Endothelial cell of umbilical vein (primary cell): ENCODE measurements around the gene SMG1.

Experiments
- CTCF ChIP-seq, 2 donors: IDR thresholded peaks; 1 replicate in 1 of 2; 2 replicates in 1 of 2; pipeline ENCODE4 v1.5.1; 2011; ENCODE audit warnings: low read length in 2 of 2, mild to moderate bottlenecking in 2 of 2, moderate library complexity in 2 of 2, control low read depth in 1 of 2, inconsistent platforms in 1 of 2, low read depth in 1 of 2; ENCODE audit not compliant: insufficient read depth in 1 of 2; ENCODE audit errors: extremely low read depth in 1 of 2
- EZH2 ChIP-seq: IDR thresholded peaks from 2 replicates; pipeline ENCODE4 v1.6.1; 2012; ENCODE audit warnings: borderline replicate concordance, low read depth, mild to moderate bottlenecking, moderate library complexity, low read length, inconsistent platforms; ENCODE audit not compliant: severe bottlenecking
- JUN ChIP-seq: IDR thresholded peaks from 2 replicates; pipeline ENCODE4 v1.6.1; 2011; ENCODE audit warnings: borderline replicate concordance, low read depth; ENCODE audit not compliant: insufficient read length, insufficient read depth
- MAX ChIP-seq: IDR thresholded peaks from 2 replicates; pipeline ENCODE4 v1.6.1; 2011; ENCODE audit not compliant: insufficient read depth, insufficient read length
- MYC ChIP-seq: IDR thresholded peaks from one replicate; pipeline ENCODE4 v1.6.1; 2011; ENCODE audit warnings: mild to moderate bottlenecking, low read depth, low read length
- POLR2A ChIP-seq: IDR thresholded peaks from 2 replicates; pipeline ENCODE4 v1.6.1; 2012; ENCODE audit warnings: low read depth, mild to moderate bottlenecking, control low read depth, low read length
- POLR2AphosphoS5 ChIP-seq: IDR thresholded peaks from 2 replicates; pipeline ENCODE4 v1.6.1; 2012; ENCODE audit warnings: low read depth, mild to moderate bottlenecking, control low read depth, low read length, moderate library complexity; ENCODE audit not compliant: insufficient read depth

DNA sequence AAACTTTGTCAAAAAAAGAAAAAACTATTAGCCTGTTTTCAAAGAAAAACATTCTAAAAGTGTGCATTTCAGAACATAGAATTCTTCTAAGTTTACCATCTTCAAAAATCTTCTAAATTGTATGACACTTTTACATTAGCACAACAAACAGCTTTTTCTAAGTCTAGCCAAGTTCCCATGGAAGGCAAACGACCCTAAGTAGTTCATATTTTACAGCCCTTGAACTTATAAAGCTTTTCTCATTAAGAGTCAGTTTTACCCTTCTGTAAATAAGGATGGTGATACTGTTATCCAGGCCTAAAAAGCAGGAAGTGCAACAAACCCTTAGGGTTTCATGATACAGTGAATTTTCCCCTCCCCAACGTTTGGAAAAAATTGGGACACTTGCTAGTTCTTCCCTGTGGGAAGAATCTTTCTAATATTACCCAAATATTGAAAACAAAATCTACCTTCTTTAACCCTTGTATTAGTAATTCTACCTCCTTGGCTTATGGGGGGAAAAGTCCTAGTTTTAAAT lies 120.9 kb downstream of the SMG1 start:
- TF ChIP-seq CTCF (IDR thresholded peaks at IDR 0.05; ENCODE audit: extremely low read depth in 1 of 2, insufficient read depth in 1 of 2, low read depth in 1 of 2, low read length in 2 of 2) = no peak
- TF ChIP-seq POLR2A = no peak
- no peak for TF ChIP-seq JUN
- no peak for TF ChIP-seq EZH2
- TF ChIP-seq MAX = no peak
- no peak for TF ChIP-seq MYC
- no peak for TF ChIP-seq POLR2AphosphoS5
